ENCODE data around the gene CSMD2. TPM values are rescaled to one million over a fixed set of nuclear protein-coding genes. Genes with fewer than 3 reads are reported as not detected.

Gene CSMD2
- total and polyA plus RNA-seq, 2 experiments from 2014 or later: 5.3 to 16.6 TPM

DNA sequence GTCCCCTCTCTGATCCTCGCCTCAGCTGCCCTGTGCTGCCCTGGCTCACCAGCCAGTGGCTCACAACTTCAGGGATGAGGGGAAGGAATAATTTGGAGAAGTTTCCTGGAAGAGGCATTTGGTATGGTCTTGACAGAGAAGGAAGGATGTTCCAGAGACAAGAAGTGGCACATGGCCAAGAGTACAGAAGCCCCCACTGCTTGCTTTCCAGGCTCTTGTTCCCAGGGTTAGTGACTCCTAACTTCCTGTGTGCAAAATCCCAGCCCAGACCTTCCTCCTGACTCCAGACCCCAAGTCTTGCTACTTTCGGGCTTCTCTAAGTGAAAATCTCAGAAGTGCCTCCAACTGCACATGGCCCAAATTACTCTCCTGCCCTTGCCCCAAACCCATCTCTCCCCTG, 215.5 kb downstream of the CSMD2 start:
- Mint-ChIP-seq H3K4me3 (no peak overlapping the region), H3K9me3 (no peaks in the 10 kb centered on the region), H3K4me1 (no peaks in the 10 kb centered on the region), H3K36me3 (ENCODE audit: low read depth) (no peaks in the 10 kb centered on the region), H3K27ac (no peak overlapping the region), H3K27me3 (ENCODE audit: insufficient read depth, low read depth, poor library complexity) (peaks cover 5% of the 10 kb centered on the region)
- Histone ChIP-seq H3K4me3 (no peak overlapping the region), H3K79me2 (replicated peaks; ENCODE audit: insufficient read depth) (no peaks in the 10 kb centered on the region), H3K9me2 (ENCODE audit: insufficient read depth) (no peaks in the 10 kb centered on the region; the same call in 1 of the 2 replicates), H4K20me1 (replicated peaks; ENCODE audit: insufficient read depth) (no peaks in the 10 kb centered on the region), H3K27me3 (ENCODE audit: insufficient read depth) (no peaks in the 10 kb centered on the region), H3K4me2 (no peak overlapping the region), H3K36me3 (ENCODE audit: insufficient read depth) (no peaks in the 10 kb centered on the region), H3K4me1 (ENCODE audit: insufficient read depth) (no peaks in the 10 kb centered on the region), H3F3A (replicated peaks; ENCODE audit: low read depth) (no peaks in the 10 kb centered on the region), H3K27ac (ENCODE audit: low read depth) (no peak overlapping the region), H2AFZ (no peak overlapping the region)
- ATAC-seq (no peak), DNase-seq (ENCODE audit: low spot score) (no peak)
- no peak for TF ChIP-seq POLR2AphosphoS5 (IDR thresholded peaks at IDR 0.05; ENCODE audit: low read depth)
- no peak for TF ChIP-seq NANOG (IDR thresholded peaks at IDR 0.05; ENCODE audit: borderline replicate concordance)
- no peak for TF ChIP-seq EZH2phosphoT487 (IDR thresholded peaks at IDR 0.05; ENCODE audit: unreplicated experiment)
- no peak for TF ChIP-seq EZH2 (IDR thresholded peaks at IDR 0.05; ENCODE audit: low read depth, unreplicated experiment)
- TF ChIP-seq, protein P1, sequence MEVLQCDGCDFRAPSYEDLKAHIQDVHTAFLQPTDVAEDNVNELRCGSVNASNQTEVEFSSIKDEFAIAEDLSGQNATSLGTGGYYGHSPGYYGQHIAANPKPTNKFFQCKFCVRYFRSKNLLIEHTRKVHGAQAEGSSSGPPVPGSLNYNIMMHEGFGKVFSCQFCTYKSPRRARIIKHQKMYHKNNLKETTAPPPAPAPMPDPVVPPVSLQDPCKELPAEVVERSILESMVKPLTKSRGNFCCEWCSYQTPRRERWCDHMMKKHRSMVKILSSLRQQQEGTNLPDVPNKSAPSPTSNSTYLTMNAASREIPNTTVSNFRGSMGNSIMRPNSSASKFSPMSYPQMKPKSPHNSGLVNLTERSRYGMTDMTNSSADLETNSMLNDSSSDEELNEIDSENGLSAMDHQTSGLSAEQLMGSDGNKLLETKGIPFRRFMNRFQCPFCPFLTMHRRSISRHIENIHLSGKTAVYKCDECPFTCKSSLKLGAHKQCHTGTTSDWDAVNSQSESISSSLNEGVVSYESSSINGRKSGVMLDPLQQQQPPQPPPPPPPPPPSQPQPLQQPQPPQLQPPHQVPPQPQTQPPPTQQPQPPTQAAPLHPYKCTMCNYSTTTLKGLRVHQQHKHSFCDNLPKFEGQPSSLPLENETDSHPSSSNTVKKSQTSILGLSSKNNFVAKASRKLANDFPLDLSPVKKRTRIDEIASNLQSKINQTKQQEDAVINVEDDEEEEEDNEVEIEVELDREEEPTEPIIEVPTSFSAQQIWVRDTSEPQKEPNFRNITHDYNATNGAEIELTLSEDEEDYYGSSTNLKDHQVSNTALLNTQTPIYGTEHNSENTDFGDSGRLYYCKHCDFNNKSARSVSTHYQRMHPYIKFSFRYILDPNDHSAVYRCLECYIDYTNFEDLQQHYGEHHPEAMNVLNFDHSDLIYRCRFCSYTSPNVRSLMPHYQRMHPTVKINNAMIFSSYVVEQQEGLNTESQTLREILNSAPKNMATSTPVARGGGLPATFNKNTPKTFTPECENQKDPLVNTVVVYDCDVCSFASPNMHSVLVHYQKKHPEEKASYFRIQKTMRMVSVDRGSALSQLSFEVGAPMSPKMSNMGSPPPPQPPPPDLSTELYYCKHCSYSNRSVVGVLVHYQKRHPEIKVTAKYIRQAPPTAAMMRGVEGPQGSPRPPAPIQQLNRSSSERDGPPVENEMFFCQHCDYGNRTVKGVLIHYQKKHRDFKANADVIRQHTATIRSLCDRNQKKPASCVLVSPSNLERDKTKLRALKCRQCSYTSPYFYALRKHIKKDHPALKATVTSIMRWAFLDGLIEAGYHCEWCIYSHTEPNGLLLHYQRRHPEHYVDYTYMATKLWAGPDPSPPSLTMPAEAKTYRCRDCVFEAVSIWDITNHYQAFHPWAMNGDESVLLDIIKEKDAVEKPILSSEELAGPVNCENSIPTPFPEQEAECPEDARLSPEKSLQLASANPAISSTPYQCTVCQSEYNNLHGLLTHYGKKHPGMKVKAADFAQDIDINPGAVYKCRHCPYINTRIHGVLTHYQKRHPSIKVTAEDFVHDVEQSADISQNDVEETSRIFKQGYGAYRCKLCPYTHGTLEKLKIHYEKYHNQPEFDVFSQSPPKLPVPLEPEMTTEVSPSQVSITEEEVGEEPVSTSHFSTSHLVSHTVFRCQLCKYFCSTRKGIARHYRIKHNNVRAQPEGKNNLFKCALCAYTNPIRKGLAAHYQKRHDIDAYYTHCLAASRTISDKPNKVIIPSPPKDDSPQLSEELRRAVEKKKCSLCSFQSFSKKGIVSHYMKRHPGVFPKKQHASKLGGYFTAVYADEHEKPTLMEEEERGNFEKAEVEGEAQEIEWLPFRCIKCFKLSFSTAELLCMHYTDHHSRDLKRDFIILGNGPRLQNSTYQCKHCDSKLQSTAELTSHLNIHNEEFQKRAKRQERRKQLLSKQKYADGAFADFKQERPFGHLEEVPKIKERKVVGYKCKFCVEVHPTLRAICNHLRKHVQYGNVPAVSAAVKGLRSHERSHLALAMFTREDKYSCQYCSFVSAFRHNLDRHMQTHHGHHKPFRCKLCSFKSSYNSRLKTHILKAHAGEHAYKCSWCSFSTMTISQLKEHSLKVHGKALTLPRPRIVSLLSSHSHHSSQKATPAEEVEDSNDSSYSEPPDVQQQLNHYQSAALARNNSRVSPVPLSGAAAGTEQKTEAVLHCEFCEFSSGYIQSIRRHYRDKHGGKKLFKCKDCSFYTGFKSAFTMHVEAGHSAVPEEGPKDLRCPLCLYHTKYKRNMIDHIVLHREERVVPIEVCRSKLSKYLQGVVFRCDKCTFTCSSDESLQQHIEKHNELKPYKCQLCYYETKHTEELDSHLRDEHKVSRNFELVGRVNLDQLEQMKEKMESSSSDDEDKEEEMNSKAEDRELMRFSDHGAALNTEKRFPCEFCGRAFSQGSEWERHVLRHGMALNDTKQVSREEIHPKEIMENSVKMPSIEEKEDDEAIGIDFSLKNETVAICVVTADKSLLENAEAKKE (CRISPR knock-in tag; IDR thresholded peaks at IDR 0.05): no peak
- TF ChIP-seq, protein P2, sequence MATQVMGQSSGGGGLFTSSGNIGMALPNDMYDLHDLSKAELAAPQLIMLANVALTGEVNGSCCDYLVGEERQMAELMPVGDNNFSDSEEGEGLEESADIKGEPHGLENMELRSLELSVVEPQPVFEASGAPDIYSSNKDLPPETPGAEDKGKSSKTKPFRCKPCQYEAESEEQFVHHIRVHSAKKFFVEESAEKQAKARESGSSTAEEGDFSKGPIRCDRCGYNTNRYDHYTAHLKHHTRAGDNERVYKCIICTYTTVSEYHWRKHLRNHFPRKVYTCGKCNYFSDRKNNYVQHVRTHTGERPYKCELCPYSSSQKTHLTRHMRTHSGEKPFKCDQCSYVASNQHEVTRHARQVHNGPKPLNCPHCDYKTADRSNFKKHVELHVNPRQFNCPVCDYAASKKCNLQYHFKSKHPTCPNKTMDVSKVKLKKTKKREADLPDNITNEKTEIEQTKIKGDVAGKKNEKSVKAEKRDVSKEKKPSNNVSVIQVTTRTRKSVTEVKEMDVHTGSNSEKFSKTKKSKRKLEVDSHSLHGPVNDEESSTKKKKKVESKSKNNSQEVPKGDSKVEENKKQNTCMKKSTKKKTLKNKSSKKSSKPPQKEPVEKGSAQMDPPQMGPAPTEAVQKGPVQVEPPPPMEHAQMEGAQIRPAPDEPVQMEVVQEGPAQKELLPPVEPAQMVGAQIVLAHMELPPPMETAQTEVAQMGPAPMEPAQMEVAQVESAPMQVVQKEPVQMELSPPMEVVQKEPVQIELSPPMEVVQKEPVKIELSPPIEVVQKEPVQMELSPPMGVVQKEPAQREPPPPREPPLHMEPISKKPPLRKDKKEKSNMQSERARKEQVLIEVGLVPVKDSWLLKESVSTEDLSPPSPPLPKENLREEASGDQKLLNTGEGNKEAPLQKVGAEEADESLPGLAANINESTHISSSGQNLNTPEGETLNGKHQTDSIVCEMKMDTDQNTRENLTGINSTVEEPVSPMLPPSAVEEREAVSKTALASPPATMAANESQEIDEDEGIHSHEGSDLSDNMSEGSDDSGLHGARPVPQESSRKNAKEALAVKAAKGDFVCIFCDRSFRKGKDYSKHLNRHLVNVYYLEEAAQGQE (IDR thresholded peaks at IDR 0.05; ENCODE audit: unreplicated experiment): no peak
- no peak for TF ChIP-seq JUNB (IDR thresholded peaks at IDR 0.05; ENCODE audit: unreplicated experiment)
- no peak for TF ChIP-seq ZNF114 (CRISPR knock-in tag; IDR thresholded peaks at IDR 0.05)
- no peak for TF ChIP-seq CREB1 (CRISPR knock-in tag; IDR thresholded peaks at IDR 0.05; ENCODE audit: low read depth)
- TF ChIP-seq, protein P3, sequence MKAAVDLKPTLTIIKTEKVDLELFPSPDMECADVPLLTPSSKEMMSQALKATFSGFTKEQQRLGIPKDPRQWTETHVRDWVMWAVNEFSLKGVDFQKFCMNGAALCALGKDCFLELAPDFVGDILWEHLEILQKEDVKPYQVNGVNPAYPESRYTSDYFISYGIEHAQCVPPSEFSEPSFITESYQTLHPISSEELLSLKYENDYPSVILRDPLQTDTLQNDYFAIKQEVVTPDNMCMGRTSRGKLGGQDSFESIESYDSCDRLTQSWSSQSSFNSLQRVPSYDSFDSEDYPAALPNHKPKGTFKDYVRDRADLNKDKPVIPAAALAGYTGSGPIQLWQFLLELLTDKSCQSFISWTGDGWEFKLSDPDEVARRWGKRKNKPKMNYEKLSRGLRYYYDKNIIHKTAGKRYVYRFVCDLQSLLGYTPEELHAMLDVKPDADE (IDR thresholded peaks at IDR 0.05): no peak
- no peak for TF ChIP-seq STAT1 (IDR thresholded peaks at IDR 0.05; ENCODE audit: unreplicated experiment)
- TF ChIP-seq ZNF331 (CRISPR knock-in tag; IDR thresholded peaks at IDR 0.05; ENCODE audit: low read depth): no peak
- TF ChIP-seq, protein P4, sequence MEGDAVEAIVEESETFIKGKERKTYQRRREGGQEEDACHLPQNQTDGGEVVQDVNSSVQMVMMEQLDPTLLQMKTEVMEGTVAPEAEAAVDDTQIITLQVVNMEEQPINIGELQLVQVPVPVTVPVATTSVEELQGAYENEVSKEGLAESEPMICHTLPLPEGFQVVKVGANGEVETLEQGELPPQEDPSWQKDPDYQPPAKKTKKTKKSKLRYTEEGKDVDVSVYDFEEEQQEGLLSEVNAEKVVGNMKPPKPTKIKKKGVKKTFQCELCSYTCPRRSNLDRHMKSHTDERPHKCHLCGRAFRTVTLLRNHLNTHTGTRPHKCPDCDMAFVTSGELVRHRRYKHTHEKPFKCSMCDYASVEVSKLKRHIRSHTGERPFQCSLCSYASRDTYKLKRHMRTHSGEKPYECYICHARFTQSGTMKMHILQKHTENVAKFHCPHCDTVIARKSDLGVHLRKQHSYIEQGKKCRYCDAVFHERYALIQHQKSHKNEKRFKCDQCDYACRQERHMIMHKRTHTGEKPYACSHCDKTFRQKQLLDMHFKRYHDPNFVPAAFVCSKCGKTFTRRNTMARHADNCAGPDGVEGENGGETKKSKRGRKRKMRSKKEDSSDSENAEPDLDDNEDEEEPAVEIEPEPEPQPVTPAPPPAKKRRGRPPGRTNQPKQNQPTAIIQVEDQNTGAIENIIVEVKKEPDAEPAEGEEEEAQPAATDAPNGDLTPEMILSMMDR (conservative IDR thresholded peaks at IDR 0.05; ENCODE audit: low read depth in 2 of 2): no peak
